H9 (cell line): ENCODE data around the gene DCTN2. TPM values are rescaled to one million over a fixed set of nuclear protein-coding genes. Genes with fewer than 3 reads are reported as not detected.

ENCODE experiments used
- DNase-seq: peaks from one replicate; pipeline ENCODE4 v3.0.0-alpha.2; 2017
- H2AFZ ChIP-seq: one replicate; pipeline ENCODE4 v1.6.1; 2013; ENCODE audit warnings: mild to moderate bottlenecking, low read length, control low read depth, moderate library complexity
- H2AK5ac ChIP-seq: 2 replicates; pipeline ENCODE4 v1.6.1; 2013; ENCODE audit warnings: low read length, control low read depth, mixed read lengths; ENCODE audit not compliant: insufficient read length
- H2BK120ac ChIP-seq: one replicate; pipeline ENCODE4 v1.6.1; 2013; ENCODE audit warnings: low read depth, mild to moderate bottlenecking, low read length, control low read depth, inconsistent platforms; ENCODE audit not compliant: poor library complexity, severe bottlenecking
- H2BK12ac ChIP-seq: 2 replicates; pipeline ENCODE4 v1.6.1; 2013; ENCODE audit warnings: low read length, control low read depth, mixed read lengths, low read depth; ENCODE audit not compliant: insufficient read length
- H2BK15ac ChIP-seq: 2 replicates; pipeline ENCODE4 v1.6.1; 2013; ENCODE audit warnings: low read depth, low read length, control low read depth
- H2BK20ac ChIP-seq: one replicate; pipeline ENCODE4 v1.6.1; 2013; ENCODE audit warnings: low read depth, mild to moderate bottlenecking, low read length, control low read depth, inconsistent platforms; ENCODE audit not compliant: poor library complexity, severe bottlenecking
- H2BK5ac ChIP-seq: 2 replicates; pipeline ENCODE4 v1.6.1; 2013; ENCODE audit warnings: low read length, control low read depth, mixed read lengths; ENCODE audit not compliant: insufficient read length
- H3K14ac ChIP-seq: 2 replicates; pipeline ENCODE4 v1.6.1; 2013; ENCODE audit warnings: low read length, control low read depth; ENCODE audit not compliant: insufficient read depth
- H3K18ac ChIP-seq: 2 replicates; pipeline ENCODE4 v1.6.1; 2013; ENCODE audit warnings: low read depth, mild to moderate bottlenecking, mixed read lengths, low read length, control low read depth; ENCODE audit not compliant: insufficient read length
- H3K23ac ChIP-seq: 2 replicates; pipeline ENCODE4 v1.6.1; 2013; ENCODE audit warnings: low read length, control low read depth, mixed read lengths, low read depth; ENCODE audit not compliant: insufficient read length
- H3K23me2 ChIP-seq: 2 replicates; pipeline ENCODE4 v1.6.1; 2013; ENCODE audit warnings: low read depth, mild to moderate bottlenecking, mixed read lengths, low read length, control low read depth; ENCODE audit not compliant: insufficient read length, poor library complexity, severe bottlenecking
- H3K27ac ChIP-seq: 2 replicates; pipeline ENCODE4 v1.5.1; 2013; ENCODE audit warnings: low read length, control low read depth, mixed read lengths, low read depth; ENCODE audit not compliant: insufficient read length
- H3K27me3 ChIP-seq: 2 replicates; pipeline ENCODE4 v1.6.1; 2013; ENCODE audit warnings: low read length, control low read depth, inconsistent platforms; ENCODE audit not compliant: insufficient read depth
- H3K4ac ChIP-seq: 2 replicates; pipeline ENCODE4 v1.6.1; 2013; ENCODE audit warnings: low read depth, mild to moderate bottlenecking, control low read depth, inconsistent platforms, low read length, moderate library complexity
- H3K4me1 ChIP-seq: 2 replicates; pipeline ENCODE4 v1.6.1; 2013; ENCODE audit warnings: low read length, control low read depth, inconsistent platforms; ENCODE audit not compliant: insufficient read depth
- H3K4me2 ChIP-seq: 2 replicates; pipeline ENCODE4 v1.6.1; 2013; ENCODE audit warnings: low read length, control low read depth, mixed read lengths; ENCODE audit not compliant: insufficient read length, insufficient read depth
- H3K56ac ChIP-seq: 2 replicates; pipeline ENCODE4 v1.6.1; 2013; ENCODE audit warnings: low read depth, mild to moderate bottlenecking, mixed read lengths, low read length, control low read depth; ENCODE audit not compliant: insufficient read length
- H3K79me1 ChIP-seq: 2 replicates; pipeline ENCODE4 v1.6.1; 2013; ENCODE audit warnings: low read depth, mild to moderate bottlenecking, moderate library complexity, low read length, control low read depth, inconsistent platforms; ENCODE audit not compliant: insufficient read depth, poor library complexity, severe bottlenecking
- H3K79me2 ChIP-seq: 2 replicates; pipeline ENCODE4 v1.6.1; 2013; ENCODE audit warnings: low read length, control low read depth, inconsistent platforms; ENCODE audit not compliant: insufficient read depth
- H3K9ac ChIP-seq: 2 replicates; pipeline ENCODE4 v1.6.1; 2013; ENCODE audit warnings: low read length, control low read depth, mixed read lengths; ENCODE audit not compliant: insufficient read length; ENCODE audit errors: extremely low read depth
- H3K9me3 ChIP-seq: one replicate; pipeline ENCODE4 v1.6.1; 2013; ENCODE audit warnings: low read depth, low read length, inconsistent platforms; ENCODE audit not compliant: control insufficient read depth
- H3T11ph ChIP-seq: one replicate; pipeline ENCODE4 v1.6.1; 2013; ENCODE audit warnings: mild to moderate bottlenecking, low read length, control low read depth, inconsistent platforms
- H4K20me1 ChIP-seq: one replicate; pipeline ENCODE4 v1.6.1; 2013; ENCODE audit not compliant: control insufficient read depth, insufficient read length, insufficient read depth
- H4K5ac ChIP-seq: 2 replicates; pipeline ENCODE4 v1.6.1; 2013; ENCODE audit warnings: low read depth, mild to moderate bottlenecking, mixed read lengths, low read length, control low read depth; ENCODE audit not compliant: insufficient read length
- H4K8ac ChIP-seq: replicated peaks from 2 replicates; pipeline ENCODE4 v1.6.1; 2013; ENCODE audit warnings: low read length, control low read depth, mixed read lengths, low read depth; ENCODE audit not compliant: insufficient read length
- H4K91ac ChIP-seq: 2 replicates; pipeline ENCODE4 v1.6.1; 2013; ENCODE audit warnings: low read depth, mild to moderate bottlenecking, moderate library complexity, mixed read lengths, low read length, control low read depth; ENCODE audit not compliant: insufficient read length
- H3K27ac Mint-ChIP-seq, 3 experiments: 2 replicates in 2 of 3; 3 replicates in 1 of 3; pipeline ENCODE4 v1.8.0; 2020 to 2021; ENCODE audit warnings: mixed read lengths in 3 of 3, mild to moderate bottlenecking in 1 of 3, moderate library complexity in 1 of 3
- H3K27me3 Mint-ChIP-seq: 2 replicates; pipeline ENCODE4 v1.8.0; 2021; ENCODE audit warnings: low read depth, mild to moderate bottlenecking, moderate library complexity, mixed read lengths
- H3K36me3 Mint-ChIP-seq, 3 experiments: 2 replicates in 2 of 3; 3 replicates in 1 of 3; pipeline ENCODE4 v1.8.0; 2020 to 2021; ENCODE audit warnings: low read depth in 3 of 3, mixed read lengths in 3 of 3; ENCODE audit not compliant: insufficient read depth in 1 of 3
- H3K4me1 Mint-ChIP-seq, 2 experiments: 2 replicates each; pipeline ENCODE4 v1.8.0; 2020; ENCODE audit warnings: mixed read lengths in 2 of 2
- H3K4me3 Mint-ChIP-seq, 2 experiments: 2 replicates in 1 of 2; 3 replicates in 1 of 2; pipeline ENCODE4 v1.8.0; 2020 to 2021; ENCODE audit warnings: mild to moderate bottlenecking in 2 of 2, mixed read lengths in 2 of 2, moderate library complexity in 1 of 2
- H3K9me3 Mint-ChIP-seq, 2 experiments: 2 replicates in 1 of 2; 3 replicates in 1 of 2; pipeline ENCODE4 v1.8.0; 2020; ENCODE audit warnings: mild to moderate bottlenecking in 2 of 2, mixed read lengths in 2 of 2, moderate library complexity in 1 of 2
- CTCF ChIP-seq: fragments of 200-600 bp; sonication (generic); conservative IDR thresholded peaks from 3 replicates; pipeline ENCODE4 v1.8.0; 2021; ENCODE audit warnings: antibody characterized with exemption, mild to moderate bottlenecking
- WGBS: extraction: QIAGEN DNeasy Blood & Tissue Kit; methylation state at CpG from one replicate; pipeline ENCODE4 v1.1.7; 2013; ENCODE audit warnings: missing lambda C conversion rate, low lambda C conversion rate, mixed read lengths; ENCODE audit not compliant: insufficient read length; ENCODE audit errors: extremely low coverage; 5-methylcytosine and 5-hydroxymethylcytosine counted together
- total RNA-seq: library from RNA; stranded (reverse); gene quantifications from 2 replicates; pipeline ENCODE4 v1.2.1, GENCODE V29; 2021

The DCTN2 gene
- total RNA-seq, 1 experiment from 2014 or later = 97.7 TPM

- no peaks in the 10 kb centered on the region for H3K79me1 ChIP-seq
- H2BK5ac ChIP-seq = no peak overlapping the region
- no CpG with 5 or more reads among the region's 18 CpGs for WGBS
- Mint-ChIP-seq H3K4me3 (no peak overlapping the region), H3K27ac (0 out of 7 replicates have a peak overlapping the region, but pooled peaks of 1 of the 3 experiments have one; percentile 47), H3K4me1 (no peaks in the 10 kb centered on the region), H3K27me3 (no peaks in the 10 kb centered on the region; the same call in 1 of the 2 replicates), H3K36me3 (peaks cover 32 to 59% (median 56%) of the 10 kb centered on the region in 3 experiments), H3K9me3 (no peaks in the 10 kb centered on the region)
- H3K27ac ChIP-seq = no peak overlapping the region
- no peak for TF ChIP-seq CTCF
- no peaks in the 10 kb centered on the region for H4K20me1 ChIP-seq
- H2BK20ac ChIP-seq = no peak overlapping the region
- H2AK5ac ChIP-seq = no peak overlapping the region
- H3K9ac ChIP-seq = no peak overlapping the region
- no peak overlapping the region for H4K91ac ChIP-seq
- H3K27me3 ChIP-seq = no peaks in the 10 kb centered on the region
- peaks cover 3% of the 10 kb centered on the region for H3K23me2 ChIP-seq
- no peak overlapping the region for H2BK12ac ChIP-seq
- no peak overlapping the region for H4K5ac ChIP-seq
- no peaks in the 10 kb centered on the region for H3K4me1 ChIP-seq
- no peak overlapping the region for H3T11ph ChIP-seq
- H3K14ac ChIP-seq = no peak overlapping the region
- no peak overlapping the region for H2BK120ac ChIP-seq
- H2BK15ac ChIP-seq = no peak overlapping the region
- no peak overlapping the region for H3K18ac ChIP-seq
- no peak overlapping the region for H4K8ac ChIP-seq
- no peaks in the 10 kb centered on the region for H3K9me3 ChIP-seq
- no peaks in the 10 kb centered on the region for H3K79me2 ChIP-seq
- DNase-seq = no peak
- no peak overlapping the region for H3K4me2 ChIP-seq
- H3K23ac ChIP-seq = no peak overlapping the region
- no peak overlapping the region for H2AFZ ChIP-seq
- H3K56ac ChIP-seq = no peak overlapping the region
- H3K4ac ChIP-seq = no peak overlapping the region
These were observed 22.9 kb upstream of the DCTN2 start for GRCh38 chr12:57569858-57570257.
